Measurements from ENCODE around the gene NTN1.

Gene NTN1

GRCh38 chr17:9284884-9285283 lies 263.6 kb downstream of the NTN1 start:
- H3K9ac ChIP-seq (ENCODE audit: low read length): no peak overlapping the region
- no peak overlapping the region for H2AK5ac ChIP-seq (ENCODE audit: low read length)
- H3K36me3 ChIP-seq (ENCODE audit: control insufficient read depth in 1 of 2, insufficient read depth in 2 of 2, low read length in 2 of 2): no peaks in the 10 kb centered on the region
- no peak overlapping the region for H3K4me3 ChIP-seq (ENCODE audit: low read depth, low read length)
- no CpG with 5 or more reads among the region's 4 CpGs for WGBS (ENCODE audit: extremely low coverage, insufficient coverage, insufficient read length)
- H2BK5ac ChIP-seq (ENCODE audit: low read depth, low read length, poor library complexity): no peak overlapping the region
- no peak overlapping the region for H4K8ac ChIP-seq (ENCODE audit: low read depth, low read length)
- no peak overlapping the region for H3K18ac ChIP-seq (ENCODE audit: low read length)
- no peaks in the 10 kb centered on the region for H3K9me3 ChIP-seq (ENCODE audit: insufficient read depth, low read depth, low read length)
- no peak overlapping the region for H4K12ac ChIP-seq (ENCODE audit: low read depth, low read length)
- H3K79me1 ChIP-seq (ENCODE audit: low read length): no peaks in the 10 kb centered on the region
- H3K79me2 ChIP-seq (ENCODE audit: control insufficient read depth, insufficient read depth, low read length, poor library complexity): no peaks in the 10 kb centered on the region
- H3K4ac ChIP-seq (ENCODE audit: low read depth, low read length): no peak overlapping the region
- no peak for DNase-seq
- no peak overlapping the region for H2BK120ac ChIP-seq (ENCODE audit: insufficient read depth, low read length, poor library complexity)
- no peak overlapping the region for H3K23ac ChIP-seq (ENCODE audit: low read length)
- H3K27me3 ChIP-seq (ENCODE audit: insufficient read depth, low read length): no peaks in the 10 kb centered on the region
- H3K14ac ChIP-seq (ENCODE audit: low read length): no peak overlapping the region
- H3K4me2 ChIP-seq (ENCODE audit: low read length): no peak overlapping the region
- H2BK12ac ChIP-seq (ENCODE audit: low read length): no peak overlapping the region
- no peak overlapping the region for H3K27ac ChIP-seq (ENCODE audit: low read depth, low read length)
- peaks cover 0 to 2% of the 10 kb centered on the region in 2 experiments for H3K4me1 ChIP-seq (ENCODE audit: control insufficient read depth in 1 of 2, insufficient read depth in 2 of 2, low read length in 2 of 2)
- no peak overlapping the region for H2AFZ ChIP-seq (ENCODE audit: insufficient read depth, low read length, poor library complexity)
- H4K91ac ChIP-seq (ENCODE audit: low read depth, low read length): no peak overlapping the region

GRCh38 chr17:9285602-9286427 lies 264.5 kb downstream of the NTN1 start:
- Histone ChIP-seq H3K23ac (ENCODE audit: low read length) (no peak overlapping the region), H3K79me1 (ENCODE audit: low read length) (no peaks in the 10 kb centered on the region), H2BK5ac (ENCODE audit: low read depth, low read length, poor library complexity) (no peak overlapping the region), H3K9me3 (ENCODE audit: insufficient read depth, low read depth, low read length) (no peaks in the 10 kb centered on the region), H4K12ac (ENCODE audit: low read depth, low read length) (no peak overlapping the region), H3K27me3 (ENCODE audit: insufficient read depth, low read length) (no peaks in the 10 kb centered on the region), H2BK12ac (ENCODE audit: low read length) (no peak overlapping the region), H3K18ac (ENCODE audit: low read length) (no peak overlapping the region), H3K27ac (ENCODE audit: low read depth, low read length) (no peak overlapping the region), H3K14ac (ENCODE audit: low read length) (no peak overlapping the region), H4K91ac (ENCODE audit: low read depth, low read length) (no peak overlapping the region), H2AFZ (ENCODE audit: insufficient read depth, low read length, poor library complexity) (no peak overlapping the region), H3K9ac (ENCODE audit: low read length) (no peak overlapping the region), H2BK120ac (ENCODE audit: insufficient read depth, low read length, poor library complexity) (no peak overlapping the region), H3K4me2 (ENCODE audit: low read length) (no peak overlapping the region), H3K4me3 (ENCODE audit: low read depth, low read length) (no peak overlapping the region), H3K4me1 (ENCODE audit: control insufficient read depth in 1 of 2, insufficient read depth in 2 of 2, low read length in 2 of 2) (peaks cover 0 to 2% of the 10 kb centered on the region in 2 experiments), H3K4ac (ENCODE audit: low read depth, low read length) (no peak overlapping the region), H3K36me3 (ENCODE audit: control insufficient read depth in 1 of 2, insufficient read depth in 2 of 2, low read length in 2 of 2) (no peaks in the 10 kb centered on the region), H3K79me2 (ENCODE audit: control insufficient read depth, insufficient read depth, low read length, poor library complexity) (no peaks in the 10 kb centered on the region), H2AK5ac (ENCODE audit: low read length) (no peak overlapping the region), H4K8ac (ENCODE audit: low read depth, low read length) (no peak overlapping the region)
- no CpG with 5 or more reads among the region's 14 CpGs for WGBS (ENCODE audit: extremely low coverage, insufficient coverage, insufficient read length)
- no peak for DNase-seq

- Histone ChIP-seq H3K4me2 (ENCODE audit: low read length) (no peak overlapping the region), H3K27ac (ENCODE audit: low read depth, low read length) (no peak overlapping the region), H3K36me3 (ENCODE audit: control insufficient read depth in 1 of 2, insufficient read depth in 2 of 2, low read length in 2 of 2) (no peaks in the 10 kb centered on the region), H4K91ac (ENCODE audit: low read depth, low read length) (no peak overlapping the region), H2AK5ac (ENCODE audit: low read length) (no peak overlapping the region), H2BK120ac (ENCODE audit: insufficient read depth, low read length, poor library complexity) (no peak overlapping the region), H3K27me3 (ENCODE audit: insufficient read depth, low read length) (no peaks in the 10 kb centered on the region), H3K14ac (ENCODE audit: low read length) (no peak overlapping the region), H4K8ac (ENCODE audit: low read depth, low read length) (no peak overlapping the region), H2BK5ac (ENCODE audit: low read depth, low read length, poor library complexity) (no peak overlapping the region), H3K4me1 (ENCODE audit: control insufficient read depth in 1 of 2, insufficient read depth in 2 of 2, low read length in 2 of 2) (peaks cover 0 to 2% of the 10 kb centered on the region in 2 experiments), H3K4me3 (ENCODE audit: low read depth, low read length) (no peak overlapping the region), H2AFZ (ENCODE audit: insufficient read depth, low read length, poor library complexity) (no peak overlapping the region), H3K9me3 (ENCODE audit: insufficient read depth, low read depth, low read length) (no peaks in the 10 kb centered on the region), H3K23ac (ENCODE audit: low read length) (no peak overlapping the region), H4K12ac (ENCODE audit: low read depth, low read length) (no peak overlapping the region), H2BK12ac (ENCODE audit: low read length) (no peak overlapping the region), H3K79me1 (ENCODE audit: low read length) (no peaks in the 10 kb centered on the region), H3K9ac (ENCODE audit: low read length) (no peak overlapping the region), H3K79me2 (ENCODE audit: control insufficient read depth, insufficient read depth, low read length, poor library complexity) (no peaks in the 10 kb centered on the region), H3K18ac (ENCODE audit: low read length) (no peak overlapping the region), H3K4ac (ENCODE audit: low read depth, low read length) (no peak overlapping the region)
- no peak for DNase-seq
- no CpG with 5 or more reads among the region's 7 CpGs for WGBS (ENCODE audit: extremely low coverage, insufficient coverage, insufficient read length)
These were observed 265.1 kb downstream of the NTN1 start for GRCh38 chr17:9286434-9286833.

GRCh38 chr17:9287306-9287705 lies 266.0 kb downstream of the NTN1 start:
- Histone ChIP-seq H4K91ac (ENCODE audit: low read depth, low read length) (no peak overlapping the region), H3K9ac (ENCODE audit: low read length) (no peak overlapping the region), H3K4ac (ENCODE audit: low read depth, low read length) (no peak overlapping the region), H3K4me3 (ENCODE audit: low read depth, low read length) (no peak overlapping the region), H2BK12ac (ENCODE audit: low read length) (no peak overlapping the region), H3K27ac (ENCODE audit: low read depth, low read length) (no peak overlapping the region), H3K18ac (ENCODE audit: low read length) (no peak overlapping the region), H3K4me2 (ENCODE audit: low read length) (no peak overlapping the region), H2BK5ac (ENCODE audit: low read depth, low read length, poor library complexity) (no peak overlapping the region), H3K79me2 (ENCODE audit: control insufficient read depth, insufficient read depth, low read length, poor library complexity) (no peaks in the 10 kb centered on the region), H2AFZ (ENCODE audit: insufficient read depth, low read length, poor library complexity) (no peak overlapping the region), H2AK5ac (ENCODE audit: low read length) (no peak overlapping the region), H3K4me1 (ENCODE audit: control insufficient read depth in 1 of 2, insufficient read depth in 2 of 2, low read length in 2 of 2) (peaks cover 0 to 2% of the 10 kb centered on the region in 2 experiments), H3K36me3 (ENCODE audit: control insufficient read depth in 1 of 2, insufficient read depth in 2 of 2, low read length in 2 of 2) (no peaks in the 10 kb centered on the region), H4K8ac (ENCODE audit: low read depth, low read length) (no peak overlapping the region), H3K9me3 (ENCODE audit: insufficient read depth, low read depth, low read length) (no peaks in the 10 kb centered on the region), H3K27me3 (ENCODE audit: insufficient read depth, low read length) (no peaks in the 10 kb centered on the region), H2BK120ac (ENCODE audit: insufficient read depth, low read length, poor library complexity) (no peak overlapping the region), H3K14ac (ENCODE audit: low read length) (no peak overlapping the region), H3K79me1 (ENCODE audit: low read length) (no peaks in the 10 kb centered on the region), H4K12ac (ENCODE audit: low read depth, low read length) (no peak overlapping the region), H3K23ac (ENCODE audit: low read length) (no peak overlapping the region)
- no CpG with 5 or more reads among the region's 2 CpGs for WGBS (ENCODE audit: extremely low coverage, insufficient coverage, insufficient read length)
- no peak for DNase-seq
